ENCODE measurements around the gene SPRED1.

SPRED1 gene

DNA sequence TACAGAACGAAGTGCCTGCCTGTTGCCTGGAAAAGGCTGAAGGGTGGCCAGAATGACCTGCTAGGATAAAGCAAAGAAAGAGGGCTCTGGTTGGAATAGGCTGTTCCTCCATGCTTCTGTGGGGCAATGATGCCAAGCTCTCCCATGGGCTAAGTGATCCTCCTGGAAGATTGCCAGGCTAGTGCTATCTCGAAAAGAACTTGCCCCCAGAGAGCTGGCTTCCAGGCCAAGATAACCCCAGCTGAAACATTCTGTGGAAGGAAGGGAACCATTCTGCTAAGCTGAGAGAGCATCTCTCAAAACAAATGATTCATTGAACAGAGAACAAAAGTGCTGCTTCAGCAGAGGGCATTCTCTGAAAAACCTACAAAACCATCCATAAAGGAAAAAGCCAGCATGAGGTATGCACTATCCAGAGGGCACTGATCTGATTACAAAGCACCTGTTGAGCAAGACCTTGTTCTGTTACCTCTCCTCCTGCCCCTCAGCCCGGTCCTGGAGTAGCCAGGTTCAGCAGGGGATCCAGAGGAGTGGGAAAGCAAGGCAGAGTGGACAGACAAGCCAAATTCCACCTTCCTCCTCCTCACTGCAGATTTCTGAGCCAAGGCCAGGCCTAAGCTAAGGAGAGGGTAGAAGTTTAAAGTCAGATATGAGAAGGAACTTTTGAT lies 31.9 kb upstream of the SPRED1 start:
- H3K4me3 ChIP-seq = no peak overlapping the region
- H3K27ac ChIP-seq = no peak overlapping the region
- TF ChIP-seq CTCF (IDR thresholded peaks at IDR 0.05) = no peak
- no peak for DNase-seq (ENCODE audit: low spot score)

- Histone ChIP-seq H3K27ac (no peak overlapping the region), H3K4me3 (no peak overlapping the region)
- no peak for DNase-seq (ENCODE audit: low spot score)
- TF ChIP-seq CTCF (IDR thresholded peaks at IDR 0.05) = no peak
Observed at GRCh38 chr15:38224486-38224885, 28.1 kb upstream of the SPRED1 start.

DNA sequence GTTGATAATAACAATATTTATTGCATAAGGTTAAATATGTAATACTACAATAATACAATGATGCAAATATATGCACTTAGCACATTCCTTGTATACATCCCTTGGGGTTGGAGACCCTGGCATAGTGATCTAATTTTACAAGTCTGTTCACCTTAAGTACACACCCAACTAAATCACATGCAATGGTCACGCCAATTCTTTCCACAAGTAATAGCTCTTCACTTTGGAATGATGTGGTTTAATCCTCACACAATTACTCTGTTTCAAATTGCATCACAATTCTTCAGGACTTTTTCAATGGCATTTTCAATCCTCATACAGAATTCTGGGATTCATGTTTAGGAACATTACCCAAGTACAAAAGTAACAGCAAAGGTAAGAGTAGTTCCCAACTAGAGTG lies 27.3 kb upstream of the SPRED1 start:
- no peak for TF ChIP-seq CTCF (IDR thresholded peaks at IDR 0.05)
- no peak overlapping the region for H3K27ac ChIP-seq
- DNase-seq (ENCODE audit: low spot score) = no peak
- no peak overlapping the region for H3K4me3 ChIP-seq

DNA sequence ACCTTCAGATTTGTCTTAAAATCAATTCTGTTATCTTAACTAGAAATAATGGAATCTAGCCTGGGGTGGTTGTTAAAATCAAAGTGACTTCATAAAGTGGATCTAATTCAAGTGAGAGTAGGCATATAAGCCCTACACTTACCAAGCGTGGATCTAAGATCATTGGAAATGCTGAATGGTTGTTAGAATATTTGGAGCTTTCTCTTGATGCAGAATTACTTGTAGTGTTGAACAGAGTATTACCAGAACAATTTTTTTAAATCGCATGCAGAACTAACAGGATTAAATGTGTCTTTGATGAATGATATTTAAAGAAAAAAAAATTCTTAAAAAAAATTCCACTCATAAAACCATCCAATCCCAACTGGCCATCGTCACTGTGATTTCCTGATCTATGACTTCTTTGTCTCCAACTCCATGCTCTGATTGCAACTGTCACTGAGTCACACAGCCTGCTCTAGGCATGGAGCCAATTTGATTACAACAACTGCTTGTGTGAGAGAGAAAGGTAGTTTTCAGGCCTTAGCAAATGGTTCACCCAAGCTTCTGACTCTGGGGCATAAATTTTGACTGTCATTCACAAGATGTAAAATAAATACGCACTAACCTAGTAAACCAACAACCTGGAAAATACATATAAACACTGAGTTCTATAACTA lies 25.9 kb upstream of the SPRED1 start:
- TF ChIP-seq CTCF (IDR thresholded peaks at IDR 0.05) = no peak
- Histone ChIP-seq H3K4me3 (no peak overlapping the region), H3K27ac (no peak overlapping the region)
- DNase-seq (ENCODE audit: low spot score) = no peak

DNA sequence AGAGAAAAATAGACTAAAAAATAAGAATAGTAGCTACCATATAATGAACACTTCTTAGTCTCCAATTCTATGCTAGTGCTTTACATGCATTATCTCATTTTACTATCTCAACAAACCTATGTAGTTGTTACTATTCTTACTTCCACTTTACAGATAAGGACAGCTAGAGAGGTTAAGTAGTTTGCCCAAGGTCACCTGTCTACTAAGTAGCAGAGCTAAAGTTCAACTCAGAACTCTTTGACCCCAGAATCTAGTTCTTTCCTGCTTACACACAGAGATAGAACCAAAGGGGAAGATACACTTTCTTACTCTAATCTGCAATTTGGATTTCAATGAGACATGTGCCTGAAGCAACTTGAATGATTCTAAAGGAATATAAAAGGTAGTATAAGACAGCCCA lies 24.7 kb upstream of the SPRED1 start:
- H3K4me3 ChIP-seq = no peak overlapping the region
- H3K27ac ChIP-seq = no peak overlapping the region
- TF ChIP-seq CTCF (IDR thresholded peaks at IDR 0.05) = no peak
- DNase-seq (ENCODE audit: low spot score) = no peak

DNA sequence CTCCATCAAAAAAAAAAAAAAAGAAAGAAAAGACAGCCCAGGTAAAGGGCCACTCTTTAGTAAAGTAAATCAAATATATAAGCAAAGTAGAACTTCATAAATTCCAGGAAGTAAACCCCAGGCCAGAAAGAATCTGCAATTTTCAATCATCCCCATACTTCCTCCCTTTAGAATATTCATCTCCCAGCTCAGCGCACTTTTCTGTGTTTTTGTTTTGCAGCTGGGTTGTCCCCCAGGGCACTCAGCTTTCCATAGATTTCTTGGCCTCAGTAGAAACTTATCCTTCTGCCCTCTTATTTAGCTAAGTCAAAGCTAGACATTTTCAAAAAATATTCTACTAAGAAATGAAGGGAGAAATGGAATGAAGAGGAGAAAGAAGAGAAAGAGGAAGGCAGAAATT lies 24.0 kb upstream of the SPRED1 start:
- Histone ChIP-seq H3K4me3 (no peak overlapping the region), H3K27ac (no peak overlapping the region)
- no peak for DNase-seq (ENCODE audit: low spot score)
- no peak for TF ChIP-seq CTCF (IDR thresholded peaks at IDR 0.05)

- TF ChIP-seq CTCF (IDR thresholded peaks at IDR 0.05) = no peak
- Histone ChIP-seq H3K4me3 (no peak overlapping the region), H3K27ac (no peak overlapping the region)
- DNase-seq (ENCODE audit: low spot score) = no peak
Observed at GRCh38 chr15:38229705-38230310, 22.8 kb upstream of the SPRED1 start.

All from coronary artery (tissue), 2 donors.